Measurements from ENCODE around the gene CARD10. TPM values are rescaled to one million over a fixed set of nuclear protein-coding genes. Genes with fewer than 3 reads are reported as not detected.

The CARD10 gene
- polyA plus RNA-seq, 1 of the 3 experiments (the other 2 are of a cell fraction), result 14.5 TPM

GRCh38 chr22:37467391-37467955, 51.7 kb downstream of the CARD10 start:
- Histone ChIP-seq H3F3A (replicated peaks; ENCODE audit: insufficient read depth) (no peaks in the 10 kb centered on the region), H3K4me3 (ENCODE audit: low read depth in 2 of 2, low read length in 1 of 2) (no peak overlapping the region), H3K27me3 (ENCODE audit: insufficient read depth) (0 out of 2 replicates have a peak, but pooled peaks cover 7% of the 10 kb centered on the region), H3K27ac (ENCODE audit: low read depth in 2 of 2, low read length in 1 of 2) (no peak overlapping the region), H3K9me3 (no peaks in the 10 kb centered on the region), H3K4me2 (no peak overlapping the region), H3K79me2 (ENCODE audit: insufficient read depth) (no peaks in the 10 kb centered on the region), H2AFZ (ENCODE audit: low read depth) (no peak overlapping the region), H3K9me2 (no peaks in the 10 kb centered on the region), H3K9ac (no peak overlapping the region), H3K36me3 (replicated peaks in 1 of 2; ENCODE audit: control insufficient read depth in 1 of 2, insufficient read depth in 2 of 2, low read length in 1 of 2) (no peaks in the 10 kb centered on the region), H3K4me1 (ENCODE audit: control insufficient read depth in 1 of 2, insufficient read depth in 2 of 2, low read depth in 1 of 2, low read length in 1 of 2) (peaks cover 0 to 17% of the 10 kb centered on the region in 2 experiments; a peak in 1 of 4 replicates), H4K20me1 (ENCODE audit: insufficient read depth) (no peaks in the 10 kb centered on the region)
- no peak for DNase-seq
- ChIA-PET CTCF (interaction anchor here (0.7 kb wide), 1 partner anchor 125 kb away, joined by 3 read pairs; no protein-coding TSS in a partner anchor), POLR2A (no interaction called here)
- no peak for TF ChIP-seq TEAD4 (IDR thresholded peaks at IDR 0.05; ENCODE audit: borderline replicate concordance, insufficient read depth)
- no peak for TF ChIP-seq ZBTB33 (IDR thresholded peaks at IDR 0.05; ENCODE audit: borderline replicate concordance, low read depth)
- TF ChIP-seq MXI1 (IDR thresholded peaks at IDR 0.05; ENCODE audit: low read depth, low read length), result no peak
- no peak for TF ChIP-seq SMC3 (IDR thresholded peaks at IDR 0.05; ENCODE audit: low read depth, low read length)
- TF ChIP-seq CTCF (IDR thresholded peaks at IDR 0.05), result no peak
- WGBS (ENCODE audit: low lambda C conversion rate), result 34% methylated on average over 3 of the region's 14 CpGs

- H2AFZ ChIP-seq (ENCODE audit: low read depth), result no peak overlapping the region
- no peaks in the 10 kb centered on the region for H3K79me2 ChIP-seq (ENCODE audit: insufficient read depth)
- H3K9me3 ChIP-seq, result no peaks in the 10 kb centered on the region
- ChIA-PET CTCF (interaction anchor here (0.8 to 1.2 kb wide), 2 partner anchors 35 to 194 kb away, joined by 3 read pairs; no protein-coding TSS in a partner anchor), POLR2A (no interaction called here)
- H3K9ac ChIP-seq, result no peak overlapping the region
- H3K4me1 ChIP-seq (ENCODE audit: control insufficient read depth in 1 of 2, insufficient read depth in 2 of 2, low read depth in 1 of 2, low read length in 1 of 2), result peaks cover 0 to 27% of the 10 kb centered on the region in 2 experiments; a peak in 1 of 4 replicates
- DNase-seq, result peak; percentile 86
- no peaks in the 10 kb centered on the region for H3K9me2 ChIP-seq
- H3K4me2 ChIP-seq, result no peak overlapping the region
- H3F3A ChIP-seq (replicated peaks; ENCODE audit: insufficient read depth), result no peaks in the 10 kb centered on the region
- H3K27ac ChIP-seq (ENCODE audit: low read depth in 2 of 2, low read length in 1 of 2), result peak overlapping the region in 1 of 2 experiments; percentile 61; a peak in 2 of 4 replicates
- H3K36me3 ChIP-seq (replicated peaks in 1 of 2; ENCODE audit: control insufficient read depth in 1 of 2, insufficient read depth in 2 of 2, low read length in 1 of 2), result no peaks in the 10 kb centered on the region
- H3K27me3 ChIP-seq (ENCODE audit: insufficient read depth), result 0 out of 2 replicates have a peak, but pooled peaks cover 7% of the 10 kb centered on the region
- 19% methylated on average over 3 of the region's 4 CpGs for WGBS (ENCODE audit: low lambda C conversion rate)
- no peak overlapping the region for H3K4me3 ChIP-seq (ENCODE audit: low read depth in 2 of 2, low read length in 1 of 2)
- H4K20me1 ChIP-seq (ENCODE audit: insufficient read depth), result no peaks in the 10 kb centered on the region
- no peak for TF ChIP-seq TAF1 (IDR thresholded peaks at IDR 0.05; ENCODE audit: borderline replicate concordance, low read depth, low read length)
- TF ChIP-seq CTCF (IDR thresholded peaks at IDR 0.05), result no peak
- no peak for TF ChIP-seq RAD21 (IDR thresholded peaks at IDR 0.05; ENCODE audit: low read length)
- no peak for TF ChIP-seq RFX5 (IDR thresholded peaks at IDR 0.05; ENCODE audit: low read length)
- peak; percentile 43 for TF ChIP-seq CHD2 (IDR thresholded peaks at IDR 0.05; ENCODE audit: low read length, partially characterized antibody)
- no peak for TF ChIP-seq RXRA (IDR thresholded peaks at IDR 0.05; ENCODE audit: borderline replicate concordance, low read depth)
- TF ChIP-seq REST (IDR thresholded peaks at IDR 0.05; ENCODE audit: low read depth, low read length), result no peak
- TF ChIP-seq EZH2phosphoT487 (IDR thresholded peaks at IDR 0.05; ENCODE audit: borderline replicate concordance, low read depth), result no peak
- no peak for TF ChIP-seq ELF1 (IDR thresholded peaks at IDR 0.05)
- TF ChIP-seq FOXJ3 (CRISPR knock-in tag; IDR thresholded peaks at IDR 0.05), result no peak
- no peak for TF ChIP-seq TEAD4 (IDR thresholded peaks at IDR 0.05; ENCODE audit: borderline replicate concordance, insufficient read depth)
- no peak for TF ChIP-seq USF1 (IDR thresholded peaks at IDR 0.05; ENCODE audit: borderline replicate concordance, low read depth)
Observed at GRCh38 chr22:37464181-37464580, 55.0 kb downstream of the CARD10 start.

All from SK-N-SH (cell line).